Hepatocyte (in vitro differentiated cells): ENCODE results near the gene SREBF1.

Experiments used
- EZH2 ChIP-seq: fragments of 200-600 bp; sonication (generic); IDR thresholded peaks from 2 replicates; pipeline ENCODE4 v1.6.1; 2016; ENCODE audit warnings: antibody characterized with exemption, mild to moderate bottlenecking, borderline replicate concordance
- TF ChIP-seq, protein P1 (sequence below): fragments of 200-600 bp; sonication (generic); IDR thresholded peaks from 2 replicates; pipeline ENCODE4 v1.5.1; 2016; ENCODE audit warnings: antibody characterized with exemption, mild to moderate bottlenecking; ENCODE audit not compliant: poor library complexity

DNA sequence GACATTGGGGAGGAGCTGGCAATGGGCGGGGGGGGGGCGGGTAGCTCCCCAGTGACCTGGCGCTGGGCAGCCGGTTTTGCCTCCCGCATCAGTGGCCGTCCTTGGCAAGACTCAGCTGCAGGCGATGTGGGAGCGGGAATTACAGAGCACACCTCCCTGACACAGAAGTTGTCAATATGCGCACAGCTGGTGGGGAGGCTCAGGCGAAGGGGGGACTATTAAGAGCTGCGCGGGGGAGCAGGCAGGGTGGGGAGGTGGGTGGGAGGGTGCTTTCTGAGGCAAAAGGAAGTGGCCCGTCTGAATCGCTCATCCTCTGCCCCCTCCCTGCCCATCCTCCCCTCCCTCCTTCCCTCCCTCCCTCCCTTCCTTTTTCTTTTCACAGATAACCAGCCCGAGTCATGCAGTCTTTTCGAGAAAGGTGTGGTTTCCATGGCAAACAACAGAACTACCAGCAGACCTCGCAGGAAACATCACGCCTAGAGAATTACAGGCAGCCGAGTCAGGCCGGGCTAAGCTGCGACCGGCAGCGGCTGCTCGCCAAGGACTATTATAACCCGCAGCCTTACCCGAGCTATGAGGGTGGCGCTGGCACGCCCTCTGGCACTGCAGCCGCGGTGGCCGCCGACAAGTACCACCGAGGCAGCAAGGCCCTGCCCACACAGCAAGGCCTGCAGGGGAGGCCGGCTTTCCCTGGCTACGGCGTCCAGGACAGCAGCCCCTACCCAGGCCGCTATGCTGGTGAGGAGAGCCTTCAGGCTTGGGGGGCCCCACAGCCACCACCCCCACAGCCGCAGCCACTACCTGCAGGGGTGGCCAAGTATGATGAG lies 44.0 kb downstream of the SREBF1 start:
- TF ChIP-seq, protein P1, sequence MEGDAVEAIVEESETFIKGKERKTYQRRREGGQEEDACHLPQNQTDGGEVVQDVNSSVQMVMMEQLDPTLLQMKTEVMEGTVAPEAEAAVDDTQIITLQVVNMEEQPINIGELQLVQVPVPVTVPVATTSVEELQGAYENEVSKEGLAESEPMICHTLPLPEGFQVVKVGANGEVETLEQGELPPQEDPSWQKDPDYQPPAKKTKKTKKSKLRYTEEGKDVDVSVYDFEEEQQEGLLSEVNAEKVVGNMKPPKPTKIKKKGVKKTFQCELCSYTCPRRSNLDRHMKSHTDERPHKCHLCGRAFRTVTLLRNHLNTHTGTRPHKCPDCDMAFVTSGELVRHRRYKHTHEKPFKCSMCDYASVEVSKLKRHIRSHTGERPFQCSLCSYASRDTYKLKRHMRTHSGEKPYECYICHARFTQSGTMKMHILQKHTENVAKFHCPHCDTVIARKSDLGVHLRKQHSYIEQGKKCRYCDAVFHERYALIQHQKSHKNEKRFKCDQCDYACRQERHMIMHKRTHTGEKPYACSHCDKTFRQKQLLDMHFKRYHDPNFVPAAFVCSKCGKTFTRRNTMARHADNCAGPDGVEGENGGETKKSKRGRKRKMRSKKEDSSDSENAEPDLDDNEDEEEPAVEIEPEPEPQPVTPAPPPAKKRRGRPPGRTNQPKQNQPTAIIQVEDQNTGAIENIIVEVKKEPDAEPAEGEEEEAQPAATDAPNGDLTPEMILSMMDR = no peak
- no peak for TF ChIP-seq EZH2
